Body of pancreas (tissue), 4 donors: Measurements from ENCODE around the gene MAST4. TPM values are rescaled to one million over a fixed set of nuclear protein-coding genes. Genes with fewer than 3 reads are reported as not detected.
A peak's percentile ranks its signal among the peaks of the same experiment; 100 is the strongest.

Experiments used
- ATAC-seq: fragments of 150-250 bp; one replicate; pipeline ENCODE4 v1.9.1; 2016
- DNase-seq, 4 donors: peaks; one replicate each; pipeline ENCODE4 v3.0.0-alpha.2; 2019
- H3K27ac ChIP-seq, 4 donors: fragments of 200-600 bp; sonication (generic); 1 replicate in 3 of 4; 2 replicates in 1 of 4; pipeline versions ENCODE4 v1.5.1 to v1.6.1; 2016 to 2019; ENCODE audit warnings: mild to moderate bottlenecking in 1 of 4, mixed read lengths in 1 of 4, moderate library complexity in 1 of 4
- H3K27me3 ChIP-seq, 2 donors: fragments of 200-600 bp; sonication (generic); one replicate each; pipeline ENCODE4 v1.6.0; 2016; ENCODE audit warnings: mild to moderate bottlenecking in 1 of 2
- H3K36me3 ChIP-seq, 2 donors: fragments of 200-600 bp; sonication (generic); replicated peaks in 1 of 2; 2 replicates each; pipeline ENCODE4 v1.5.1; 2016; ENCODE audit warnings: low read depth in 2 of 2; ENCODE audit not compliant: insufficient read depth in 1 of 2
- H3K4me1 ChIP-seq: fragments of 200-600 bp; sonication (generic); one replicate; pipeline ENCODE4 v1.6.0; 2016
- H3K4me3 ChIP-seq, 2 donors: fragments of 200-600 bp; sonication (generic); 1 replicate in 1 of 2; 2 replicates in 1 of 2; pipeline ENCODE4 v1.5.1; 2016 to 2019
- H3K9me3 ChIP-seq, 3 donors: fragments of 200-600 bp; sonication (generic); 1 replicate in 2 of 3; 2 replicates in 1 of 3; pipeline ENCODE4 v1.5.1; 2016
- CTCF ChIP-seq, 7 experiments: fragments of 450-650 bp in 4 of 7; fragments of 200-600 bp in 3 of 7; sonication (generic) in 3 of 7; IDR thresholded peaks; one replicate each; pipeline ENCODE4 v1.5.1; 2016 to 2019; ENCODE audit warnings: antibody characterized with exemption in 7 of 7
- POLR2A ChIP-seq, 3 donors: fragments of 450-650 bp; IDR thresholded peaks; one replicate each; pipeline ENCODE4 v1.6.1; 2016; ENCODE audit warnings: antibody characterized with exemption in 3 of 3, mild to moderate bottlenecking in 2 of 3
- WGBS, 2 donors: methylation state at CpG; one replicate each; pipeline ENCODE4 v1.1.5; 2017; 5-methylcytosine and 5-hydroxymethylcytosine counted together
- intact Hi-C: fragments of 100-400 bp; cut with DNase I; formaldehyde crosslinking; loops from one replicate; pipeline ENCODE4 v1.15.1; 2023
- total RNA-seq, 2 donors: library from RNA; depleted of rRNA; stranded (reverse); fragments of >200 nt; gene quantifications; one replicate each; pipeline ENCODE4 v1.1.0, GENCODE V29; 2016

MAST4 gene
- total RNA-seq, 2 donors from 2014 or later = 17.9 to 29.7 TPM

- no peaks in the 10 kb centered on the region for H3K9me3 ChIP-seq
- DNase-seq (no peak), ATAC-seq (no peak)
- TF ChIP-seq POLR2A (IDR thresholded peaks at IDR 0.05) (no peak), CTCF (IDR thresholded peaks at IDR 0.05) (no peak)
- H3K4me1 ChIP-seq = peaks cover 2% of the 10 kb centered on the region
- no peaks in the 10 kb centered on the region for H3K36me3 ChIP-seq
- H3K27ac ChIP-seq = no peak overlapping the region
- H3K27me3 ChIP-seq = no peaks in the 10 kb centered on the region
- 92 to 94% methylated on average over 4 of the region's 4 CpGs for WGBS, 2 donors
- intact Hi-C loops = no loop called here
- H3K4me3 ChIP-seq = no peak overlapping the region
These were observed 481.1 kb downstream of the MAST4 start for GRCh38 chr5:67077296-67077695.

DNA sequence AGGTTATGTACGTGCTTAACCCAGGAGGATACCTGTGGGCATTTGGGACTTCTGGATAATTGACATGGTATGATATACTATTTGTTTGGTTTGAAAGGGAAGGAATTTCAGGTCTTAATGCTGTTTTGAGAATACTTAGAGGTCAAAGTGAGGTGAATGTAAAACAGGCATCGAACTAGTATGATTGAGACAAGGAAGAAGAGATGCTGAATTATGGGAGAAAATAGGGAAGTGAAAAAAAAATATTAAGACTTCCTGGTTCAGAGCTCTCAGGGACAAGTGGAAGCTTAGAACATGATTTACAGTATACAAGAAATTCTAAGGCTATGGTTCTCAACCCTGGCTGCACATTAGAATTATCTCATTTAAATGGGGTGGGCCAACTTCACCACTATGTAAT, 485.1 kb downstream of the MAST4 start:
- DNase-seq (no peak), ATAC-seq (no peak)
- no peak overlapping the region for H3K4me3 ChIP-seq
- H3K36me3 ChIP-seq = no peaks in the 10 kb centered on the region
- H3K9me3 ChIP-seq = no peaks in the 10 kb centered on the region
- no peak for TF ChIP-seq POLR2A (IDR thresholded peaks at IDR 0.05)
- no peak for TF ChIP-seq CTCF (IDR thresholded peaks at IDR 0.05)
- no peak overlapping the region for H3K27ac ChIP-seq
- H3K27me3 ChIP-seq = no peaks in the 10 kb centered on the region
- WGBS, 2 donors = 70 to 91% methylated on average over 2 of the region's 2 CpGs
- intact Hi-C loops = no loop called here
- peaks cover 22% of the 10 kb centered on the region for H3K4me1 ChIP-seq

- H3K27me3 ChIP-seq = no peaks in the 10 kb centered on the region
- ATAC-seq (peak; percentile 27), DNase-seq (no peak)
- H3K36me3 ChIP-seq = no peaks in the 10 kb centered on the region
- TF ChIP-seq CTCF (IDR thresholded peaks at IDR 0.05) (no peak), POLR2A (IDR thresholded peaks at IDR 0.05) (no peak)
- no peaks in the 10 kb centered on the region for H3K9me3 ChIP-seq
- H3K4me1 ChIP-seq = peaks cover 22% of the 10 kb centered on the region
- WGBS, 2 donors = 44 to 50% methylated on average over 1 of the region's 1 CpG
- no peak overlapping the region for H3K4me3 ChIP-seq
- H3K27ac ChIP-seq = peak overlapping the region in 1 of 4 donors; percentile 15
- intact Hi-C loops = no loop called here
These were observed 486.7 kb downstream of the MAST4 start for GRCh38 chr5:67082941-67083340.

- intact Hi-C loops = no loop called here
- peak; percentile 27 for ATAC-seq
- Histone ChIP-seq H3K27ac (peak overlapping the region in 2 of 4 donors; percentile 5 to 35), H3K27me3 (no peaks in the 10 kb centered on the region), H3K4me1 (peaks cover 22% of the 10 kb centered on the region), H3K9me3 (no peaks in the 10 kb centered on the region), H3K4me3 (no peak overlapping the region), H3K36me3 (peaks cover 0 to 3% of the 10 kb centered on the region in 2 donors)
- WGBS, 2 donors = 37 to 41% methylated on average over 4 of the region's 4 CpGs
- TF ChIP-seq POLR2A (IDR thresholded peaks at IDR 0.05) = no peak
- TF ChIP-seq CTCF (IDR thresholded peaks at IDR 0.05) = no peak
- no peak for DNase-seq
These were observed 489.4 kb downstream of the MAST4 start for GRCh38 chr5:67085616-67086015.

DNA sequence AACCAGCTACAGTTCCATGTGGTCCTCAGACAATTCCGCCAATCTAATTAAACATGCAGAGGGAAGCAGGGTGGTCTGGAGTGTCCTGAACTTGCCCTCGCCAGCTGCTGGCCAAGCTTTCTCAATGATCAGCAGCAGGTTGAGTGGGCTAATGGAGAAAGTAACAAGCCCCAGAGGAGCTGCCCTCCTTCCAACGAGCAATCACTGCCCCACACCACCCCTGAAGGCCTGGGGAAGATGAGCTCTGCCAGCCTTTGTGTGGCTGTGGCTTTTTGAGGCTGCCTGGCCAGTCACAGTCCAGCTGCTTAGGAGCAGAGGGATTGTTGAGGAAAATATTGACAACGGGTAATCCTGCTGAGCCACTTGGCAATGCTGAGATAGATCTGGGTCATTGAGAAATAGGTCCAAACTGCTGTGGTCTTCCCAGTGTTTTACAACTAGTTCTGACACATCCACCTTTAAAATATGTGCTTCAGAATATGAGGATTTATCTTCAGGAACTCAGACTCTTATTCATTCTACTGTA, 493.1 kb downstream of the MAST4 start:
- intact Hi-C loops = no loop called here
- Histone ChIP-seq H3K27ac (no peak overlapping the region), H3K27me3 (no peaks in the 10 kb centered on the region), H3K4me1 (peaks cover 17% of the 10 kb centered on the region), H3K36me3 (peaks cover 0 to 3% of the 10 kb centered on the region in 2 donors), H3K9me3 (no peaks in the 10 kb centered on the region), H3K4me3 (no peak overlapping the region)
- TF ChIP-seq POLR2A (IDR thresholded peaks at IDR 0.05) = no peak
- no peak for TF ChIP-seq CTCF (IDR thresholded peaks at IDR 0.05)
- DNase-seq (no peak), ATAC-seq (no peak)
- 79 to 89% methylated on average over 4 of the region's 4 CpGs for WGBS, 2 donors
